Measurements from ENCODE around the gene MRPL22. TPM values are rescaled to one million over a fixed set of nuclear protein-coding genes. Genes with fewer than 3 reads are reported as not detected.
"Not testable (repeated sequence)": the region's sequence is repeated elsewhere in the genome, so short reads cannot be mapped to it uniquely, and the experiment has no call there.

The MRPL22 gene
- total and polyA plus RNA-seq, 2 of the 4 experiments (the other 2 are of a cell fraction): 13.3 to 58.0 TPM

- H4K91ac ChIP-seq (ENCODE audit: insufficient read depth, low read depth, low read length): not testable (repeated sequence)
Measured at GRCh38 chr5:154976082-154976481, 35.2 kb downstream of the MRPL22 start.

More at GRCh38 chr5:154976082-154976481, 35.2 kb downstream of the MRPL22 start:
- H3K4me2 ChIP-seq (ENCODE audit: low read depth, low read length); H2BK20ac ChIP-seq (ENCODE audit: low read depth, low read length); DNase-seq; H3K23ac ChIP-seq (ENCODE audit: low read depth, low read length); H4K20me1 ChIP-seq (ENCODE audit: insufficient read depth, low read length); H3K79me1 ChIP-seq (ENCODE audit: low read depth in 1 of 2, low read length in 2 of 2); POLR2A ChIA-PET (ENCODE audit: unreplicated experiment); ATAC-seq (ENCODE audit: low read depth); H3K27me3 ChIP-seq (ENCODE audit: control insufficient read depth, insufficient read depth, low read length); H2BK5ac ChIP-seq (ENCODE audit: low read depth, low read length, poor library complexity, severe bottlenecking); H3K9me1 ChIP-seq (ENCODE audit: insufficient read depth, low read length); H2AFZ ChIP-seq (replicated peaks; ENCODE audit: low read length, poor library complexity); H3K4ac ChIP-seq (ENCODE audit: low read depth, low read length); H3K27ac ChIP-seq (ENCODE audit: insufficient read depth, low read length); H2BK15ac ChIP-seq (ENCODE audit: low read depth, low read length); H3K18ac ChIP-seq (ENCODE audit: low read depth, low read length); H2AK9ac ChIP-seq (replicated peaks; ENCODE audit: low read depth, low read length, poor library complexity); H3K9me3 ChIP-seq (ENCODE audit: control insufficient read depth, insufficient read depth, low read length); H3K56ac ChIP-seq (ENCODE audit: extremely low read depth, insufficient read depth, low read length); CTCF ChIA-PET; H2BK120ac ChIP-seq (ENCODE audit: low read depth, low read length); H3K9ac ChIP-seq (ENCODE audit: low read depth, low read length); H4K8ac ChIP-seq (ENCODE audit: low read depth in 2 of 2, low read length in 2 of 2); dilution Hi-C loops (cut with HindIII; ENCODE audit: low sequenced_read_pairs, unreplicated experiment); BruUV-seq (replicated peaks); H3K4me1 ChIP-seq (ENCODE audit: control insufficient read depth, insufficient read depth, low read length); H4K5ac ChIP-seq (ENCODE audit: low read depth, low read length); H3K36me3 ChIP-seq (ENCODE audit: control insufficient read depth, insufficient read depth, low read length); H2AK5ac ChIP-seq (ENCODE audit: low read depth, low read length); H3K4me3 ChIP-seq (ENCODE audit: insufficient read depth, low read depth, low read length); H3K14ac ChIP-seq (replicated peaks; ENCODE audit: low read depth, low read length): not testable (repeated sequence)
- TF ChIP-seq MAFK (IDR thresholded peaks at IDR 0.05; ENCODE audit: low read depth, low read length): peak; percentile 35; the same call in 1 of the 2 replicates
- WGBS, 2 experiments (ENCODE audit: extremely low coverage in 2 of 2, insufficient read length in 1 of 2): 97% methylated on average over 5 of the region's 9 CpGs; no CpG with 5 or more reads in 1 of the 2 experiments
- in situ Hi-C loops (cut with MboI; ENCODE audit: low sequenced_read_pairs): loop anchor here (10.0 kb wide), 1 partner anchor 1849 kb away; no protein-coding TSS in a partner anchor
- intact Hi-C loops (cut with micrococcal nuclease): loop anchor here (10.0 kb wide), 1 partner anchor 1849 kb away; no protein-coding TSS in a partner anchor
